Smooth muscle cell (in vitro differentiated cells): Measurements from ENCODE around the gene PPP1R36. TPM values are rescaled to one million over a fixed set of nuclear protein-coding genes. Genes with fewer than 3 reads are reported as not detected.

Experiments
- DNase-seq: peaks from one replicate; lab custom pipeline; 2025; ENCODE audit not compliant: unreplicated experiment; lab: John Stamatoyannopoulos, UW
- H2AFZ ChIP-seq: fragments of 200-600 bp; sonication (generic); 2 replicates; pipeline ENCODE4 v1.6.0; 2016; ENCODE audit warnings: antibody characterized with exemption, low read depth, mild to moderate bottlenecking
- H3F3A ChIP-seq: fragments of 200-600 bp; sonication (generic); 2 replicates; pipeline ENCODE4 v1.6.0; 2017; ENCODE audit warnings: antibody characterized with exemption, low read depth
- H3K27ac ChIP-seq: fragments of 200-600 bp; sonication (generic); 2 replicates; pipeline ENCODE4 v1.5.1; 2016; ENCODE audit warnings: low read depth, mild to moderate bottlenecking
- H3K27me3 ChIP-seq: fragments of 200-600 bp; sonication (generic); 2 replicates; pipeline ENCODE4 v1.6.1; 2016; ENCODE audit warnings: low read depth, mild to moderate bottlenecking
- H3K36me3 ChIP-seq: fragments of 200-600 bp; sonication (generic); 2 replicates; pipeline ENCODE4 v1.5.1; 2016; ENCODE audit warnings: low read depth
- H3K4me1 ChIP-seq: fragments of 200-600 bp; sonication (generic); 2 replicates; pipeline ENCODE4 v1.5.1; 2016; ENCODE audit warnings: low read depth
- H3K4me2 ChIP-seq: fragments of 200-600 bp; sonication (generic); 2 replicates; pipeline ENCODE4 v1.6.0; 2016; ENCODE audit warnings: mild to moderate bottlenecking
- H3K4me3 ChIP-seq: fragments of 200-600 bp; sonication (generic); 2 replicates; pipeline ENCODE4 v1.5.1; 2016; ENCODE audit warnings: mild to moderate bottlenecking
- H3K79me2 ChIP-seq: fragments of 200-600 bp; sonication (generic); 2 replicates; pipeline ENCODE4 v1.6.0; 2016; ENCODE audit warnings: low read depth, mild to moderate bottlenecking
- H3K9ac ChIP-seq: fragments of 200-600 bp; sonication (generic); 2 replicates; pipeline ENCODE4 v1.6.0; 2016; ENCODE audit warnings: low read depth
- H3K9me3 ChIP-seq: fragments of 200-600 bp; sonication (generic); replicated peaks from 2 replicates; pipeline ENCODE4 v1.5.1; 2016; ENCODE audit warnings: low read depth
- H4K20me1 ChIP-seq: fragments of 200-600 bp; sonication (generic); 2 replicates; pipeline ENCODE4 v1.6.0; 2016; ENCODE audit warnings: low read depth
- CTCF ChIP-seq: fragments of 200-600 bp; sonication (generic); IDR thresholded peaks from 2 replicates; pipeline ENCODE4 v1.5.1; 2017; ENCODE audit warnings: borderline replicate concordance, mild to moderate bottlenecking, antibody characterized with exemption; ENCODE audit not compliant: insufficient read depth, poor library complexity, severe bottlenecking
- WGBS: methylation state at CpG from one replicate; pipeline ENCODE4 v1.1.7; 2016; ENCODE audit warnings: low lambda C conversion rate; 5-methylcytosine and 5-hydroxymethylcytosine counted together
- polyA plus RNA-seq: library from polyadenylated mRNA; unstranded; fragments of >200 nt; fragmentation: Nextera tagmentation; extraction: Ambion mirVana; gene quantifications from 2 replicates; pipeline ENCODE4 v1.2.1, GENCODE V29; 2016
- total RNA-seq: library from RNA; depleted of rRNA; stranded (reverse); fragments of >200 nt; gene quantifications from 2 replicates; pipeline ENCODE4 v1.2.3, GENCODE V29; 2014

Gene PPP1R36
- total and polyA plus RNA-seq, 2 experiments from 2014 or later = 1.9 to 2.2 TPM

DNA sequence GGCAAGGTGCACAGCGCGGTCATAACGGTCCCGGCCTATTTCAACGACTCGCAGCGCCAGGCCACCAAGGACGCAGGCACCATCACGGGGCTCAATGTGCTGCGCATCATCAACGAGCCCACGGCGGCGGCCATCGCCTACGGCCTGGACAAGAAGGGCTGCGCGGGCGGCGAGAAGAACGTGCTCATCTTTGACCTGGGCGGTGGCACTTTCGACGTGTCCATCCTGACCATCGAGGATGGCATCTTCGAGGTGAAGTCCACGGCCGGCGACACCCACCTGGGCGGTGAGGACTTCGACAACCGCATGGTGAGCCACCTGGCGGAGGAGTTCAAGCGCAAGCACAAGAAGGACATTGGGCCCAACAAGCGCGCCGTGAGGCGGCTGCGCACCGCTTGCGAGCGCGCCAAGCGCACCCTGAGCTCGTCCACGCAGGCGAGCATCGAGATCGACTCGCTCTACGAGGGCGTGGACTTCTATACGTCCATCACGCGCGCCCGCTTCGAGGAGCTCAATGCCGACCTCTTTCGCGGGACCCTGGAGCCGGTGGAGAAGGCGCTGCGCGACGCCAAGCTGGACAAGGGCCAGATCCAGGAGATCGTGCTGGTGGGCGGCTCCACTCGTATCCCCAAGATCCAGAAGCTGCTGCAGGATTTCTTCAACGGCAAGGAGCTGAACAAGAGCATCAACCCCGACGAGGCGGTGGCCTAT lies 8.3 kb upstream of the PPP1R36 start:
- no peaks in the 10 kb centered on the region for H3K36me3 ChIP-seq
- no peak overlapping the region for H3K27ac ChIP-seq
- no peak overlapping the region for H2AFZ ChIP-seq
- no peak for TF ChIP-seq CTCF
- no peaks in the 10 kb centered on the region for H3K27me3 ChIP-seq
- DNase-seq = no peak
- no peaks in the 10 kb centered on the region for H4K20me1 ChIP-seq
- peaks cover 17% of the 10 kb centered on the region for H3F3A ChIP-seq
- H3K4me3 ChIP-seq = no peak overlapping the region
- H3K4me1 ChIP-seq = peaks cover 21% of the 10 kb centered on the region
- WGBS = 99% methylated on average over 61 of the region's 73 CpGs
- H3K79me2 ChIP-seq = no peaks in the 10 kb centered on the region
- no peak overlapping the region for H3K4me2 ChIP-seq
- no peaks in the 10 kb centered on the region for H3K9me3 ChIP-seq
- no peak overlapping the region for H3K9ac ChIP-seq

DNA sequence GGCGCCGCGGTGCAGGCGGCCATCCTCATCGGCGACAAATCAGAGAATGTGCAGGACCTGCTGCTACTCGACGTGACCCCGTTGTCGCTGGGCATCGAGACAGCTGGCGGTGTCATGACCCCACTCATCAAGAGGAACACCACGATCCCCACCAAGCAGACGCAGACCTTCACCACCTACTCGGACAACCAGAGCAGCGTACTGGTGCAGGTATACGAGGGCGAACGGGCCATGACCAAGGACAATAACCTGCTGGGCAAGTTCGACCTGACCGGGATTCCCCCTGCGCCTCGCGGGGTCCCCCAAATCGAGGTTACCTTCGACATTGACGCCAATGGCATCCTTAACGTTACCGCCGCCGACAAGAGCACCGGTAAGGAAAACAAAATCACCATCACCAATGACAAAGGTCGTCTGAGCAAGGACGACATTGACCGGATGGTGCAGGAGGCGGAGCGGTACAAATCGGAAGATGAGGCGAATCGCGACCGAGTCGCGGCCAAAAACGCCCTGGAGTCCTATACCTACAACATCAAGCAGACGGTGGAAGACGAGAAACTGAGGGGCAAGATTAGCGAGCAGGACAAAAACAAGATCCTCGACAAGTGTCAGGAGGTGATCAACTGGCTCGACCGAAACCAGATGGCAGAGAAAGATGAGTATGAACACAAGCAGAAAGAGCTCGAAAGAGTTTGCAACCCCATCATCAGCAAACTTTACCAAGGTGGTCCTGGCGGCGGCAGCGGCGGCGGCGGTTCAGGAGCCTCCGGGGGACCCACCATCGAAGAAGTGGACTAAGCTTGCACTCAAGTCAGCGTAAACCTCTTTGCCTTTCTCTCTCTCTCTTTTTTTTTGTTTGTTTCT lies 7.6 kb upstream of the PPP1R36 start:
- Histone ChIP-seq H3K27me3 (no peaks in the 10 kb centered on the region), H3K36me3 (no peaks in the 10 kb centered on the region), H3K4me1 (peaks cover 14% of the 10 kb centered on the region), H3K79me2 (no peaks in the 10 kb centered on the region), H3K9ac (no peak overlapping the region), H3K9me3 (no peaks in the 10 kb centered on the region), H3F3A (peaks cover 10% of the 10 kb centered on the region), H4K20me1 (no peaks in the 10 kb centered on the region), H3K4me3 (no peak overlapping the region), H3K27ac (no peak overlapping the region), H3K4me2 (no peak overlapping the region), H2AFZ (no peak overlapping the region)
- no peak for DNase-seq
- no peak for TF ChIP-seq CTCF
- WGBS = 94% methylated on average over 61 of the region's 61 CpGs

- Histone ChIP-seq H3K4me1 (peaks cover 11% of the 10 kb centered on the region), H2AFZ (no peak overlapping the region), H4K20me1 (no peaks in the 10 kb centered on the region), H3K4me2 (no peak overlapping the region), H3K79me2 (no peaks in the 10 kb centered on the region), H3K27me3 (no peaks in the 10 kb centered on the region), H3K4me3 (no peak overlapping the region), H3K27ac (no peak overlapping the region), H3K9ac (no peak overlapping the region), H3K36me3 (no peaks in the 10 kb centered on the region), H3F3A (peaks cover 7% of the 10 kb centered on the region), H3K9me3 (no peaks in the 10 kb centered on the region)
- DNase-seq = no peak
- TF ChIP-seq CTCF = no peak
- WGBS = 94% methylated on average over 4 of the region's 4 CpGs
Measured at GRCh38 chr14:64542836-64543201, 6.9 kb upstream of the PPP1R36 start.
